Astrocyte (in vitro differentiated cells and primary cell): ENCODE results near the gene CARS2.
"Not testable (repeated sequence)": the region's sequence is repeated elsewhere in the genome, so short reads cannot be mapped to it uniquely, and the experiment has no call there.

Experiments used
- CTCF ChIP-seq: IDR thresholded peaks from 2 replicates; pipeline ENCODE4 v1.5.1; 2011; ENCODE audit warnings: low read depth, mild to moderate bottlenecking, inconsistent platforms, low read length, moderate library complexity; ENCODE audit not compliant: insufficient read depth
- EZH2 ChIP-seq: IDR thresholded peaks from 2 replicates; pipeline ENCODE4 v1.6.1; 2012; ENCODE audit warnings: mild to moderate bottlenecking, low read length, inconsistent platforms; ENCODE audit not compliant: insufficient read depth

GRCh38 chr13:110701061-110701460 is 4.9 kb downstream of the CARS2 start:
- TF ChIP-seq EZH2, CTCF: not testable (repeated sequence)
